GM12878 (cell line): ENCODE measurements around the gene COQ10B.

Experiments
- CREB1 ChIP-seq: IDR thresholded peaks from 2 replicates; pipeline ENCODE4 v1.6.1; 2012; ENCODE audit warnings: low read depth, mild to moderate bottlenecking, inconsistent platforms
- POLR2A ChIP-seq: IDR thresholded peaks from 2 replicates; pipeline ENCODE4 v1.6.1; 2011; ENCODE audit warnings: low read depth, mild to moderate bottlenecking, low read length
- YBX1 ChIP-seq: fragments of 450-650 bp; IDR thresholded peaks from 2 replicates; pipeline ENCODE4 v1.6.1; 2016; ENCODE audit warnings: antibody characterized with exemption
- ZNF217 ChIP-seq: fragments of 450-650 bp; IDR thresholded peaks from 2 replicates; pipeline ENCODE4 v1.6.1; 2017; ENCODE audit warnings: antibody characterized with exemption, mild to moderate bottlenecking
- TF ChIP-seq, protein P1 (sequence below): fragments of 450-650 bp; IDR thresholded peaks from 2 replicates; pipeline ENCODE4 v1.6.1; 2016; ENCODE audit warnings: mild to moderate bottlenecking

DNA sequence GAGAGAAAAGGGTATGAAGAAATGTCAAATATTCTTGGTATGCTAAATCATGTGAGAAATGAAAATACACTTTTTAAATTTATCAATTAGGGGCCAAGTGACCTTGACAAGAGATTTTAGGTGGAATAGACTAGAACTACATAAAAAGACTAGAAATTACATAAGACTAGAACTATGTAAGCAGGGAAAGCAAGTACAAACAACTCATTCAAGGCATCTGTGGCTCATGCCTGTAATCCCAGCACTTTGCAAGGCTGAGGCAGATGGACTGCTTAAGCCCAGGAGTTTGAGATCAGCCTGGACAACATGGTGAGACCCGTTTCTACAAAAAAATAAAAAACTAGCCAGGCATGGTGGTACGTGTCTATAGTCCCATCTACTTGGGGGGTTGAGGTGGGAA, 38.8 kb upstream of the COQ10B start:
- TF ChIP-seq, protein P1, sequence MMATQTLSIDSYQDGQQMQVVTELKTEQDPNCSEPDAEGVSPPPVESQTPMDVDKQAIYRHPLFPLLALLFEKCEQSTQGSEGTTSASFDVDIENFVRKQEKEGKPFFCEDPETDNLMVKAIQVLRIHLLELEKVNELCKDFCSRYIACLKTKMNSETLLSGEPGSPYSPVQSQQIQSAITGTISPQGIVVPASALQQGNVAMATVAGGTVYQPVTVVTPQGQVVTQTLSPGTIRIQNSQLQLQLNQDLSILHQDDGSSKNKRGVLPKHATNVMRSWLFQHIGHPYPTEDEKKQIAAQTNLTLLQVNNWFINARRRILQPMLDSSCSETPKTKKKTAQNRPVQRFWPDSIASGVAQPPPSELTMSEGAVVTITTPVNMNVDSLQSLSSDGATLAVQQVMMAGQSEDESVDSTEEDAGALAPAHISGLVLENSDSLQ: no peak
- TF ChIP-seq ZNF217: no peak
- TF ChIP-seq CREB1: no peak
- TF ChIP-seq YBX1: no peak
- TF ChIP-seq POLR2A: no peak
